HG03378 (cell line): Measurements from ENCODE around the gene DCTN2.
A peak's percentile ranks its signal among the peaks of the same experiment; 100 is the strongest.
"Not testable (repeated sequence)": the region's sequence is repeated elsewhere in the genome, so short reads cannot be mapped to it uniquely, and the experiment has no call there.

Experiments
- ATAC-seq: cut with Tn5 transposase; IDR thresholded peaks from one replicate; pipeline ENCODE4 v1.9.1; 2021; ENCODE audit warnings: mild to moderate bottlenecking, moderate library complexity; ENCODE audit not compliant: unreplicated experiment

Gene DCTN2

GRCh38 chr12:57495051-57495701 lies 51.8 kb downstream of the DCTN2 start:
- ATAC-seq: not testable (repeated sequence)

- no peak for ATAC-seq
Observed at GRCh38 chr12:57491393-57492280, 55.4 kb downstream of the DCTN2 start.

GRCh38 chr12:57490126-57490525 lies 56.9 kb downstream of the DCTN2 start:
- ATAC-seq: no peak

GRCh38 chr12:57489157-57489641 lies 57.8 kb downstream of the DCTN2 start:
- no peak for ATAC-seq

GRCh38 chr12:57488402-57489156 lies 58.4 kb downstream of the DCTN2 start:
- ATAC-seq: no peak

- peak; percentile 98 for ATAC-seq
Observed at GRCh38 chr12:57487597-57488401, 59.2 kb downstream of the DCTN2 start, which contains the start of gene MARS1. MARS1 (plus strand) TSS chr12:57488068; CDS start chr12:57488091, 23 bp downstream.

- no peak for ATAC-seq
Observed at GRCh38 chr12:57487055-57487596, 59.9 kb downstream of the DCTN2 start.

- no peak for ATAC-seq
Observed at GRCh38 chr12:57485695-57486094, 61.3 kb downstream of the DCTN2 start.

GRCh38 chr12:57483466-57483865 lies 63.5 kb downstream of the DCTN2 start:
- ATAC-seq: no peak

- no peak for ATAC-seq
Observed at GRCh38 chr12:57481671-57482070, 65.3 kb downstream of the DCTN2 start.
